ENCODE results near the gene PATE2. TPM values are rescaled to one million over a fixed set of nuclear protein-coding genes. Genes with fewer than 3 reads are reported as not detected.

The PATE2 gene
- not detected for polyA plus RNA-seq (2012; ENCODE audit: insufficient read depth, insufficient read length)

GRCh38 chr11:125778728-125779127, at the start of gene PATE2:
PATE2 (minus strand) TSS chr11:125778828; CDS start chr11:125778773, 55 bp downstream.
- no peak within 1 kb of the TSS for H3K4me3 ChIP-seq (ENCODE audit: low read length)
- DNase-seq (ENCODE audit: low read depth, low spot score): no peak

DNA sequence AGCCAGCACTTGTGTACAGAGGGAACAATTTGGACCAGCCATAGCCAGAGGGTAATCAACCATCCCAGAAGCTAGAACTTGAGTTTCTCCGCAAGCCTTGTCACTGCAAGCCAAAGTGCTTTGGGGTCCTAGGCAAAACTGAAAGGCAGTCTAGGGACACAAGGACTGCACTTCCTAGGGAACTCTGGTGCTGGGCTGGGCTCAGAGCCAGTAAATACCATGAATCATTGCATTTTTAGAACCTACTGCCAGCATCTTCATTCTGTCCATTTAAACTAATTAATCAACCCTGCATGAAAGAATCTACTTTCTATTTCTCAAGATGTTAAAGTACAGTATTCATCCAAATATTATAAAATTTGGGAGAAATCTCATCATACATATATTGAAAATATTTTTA, 29.3 kb upstream of the PATE2 start:
- H3K4me3 ChIP-seq (ENCODE audit: low read length): no peak overlapping the region
- no peak for DNase-seq (ENCODE audit: low read depth, low spot score)

DNA sequence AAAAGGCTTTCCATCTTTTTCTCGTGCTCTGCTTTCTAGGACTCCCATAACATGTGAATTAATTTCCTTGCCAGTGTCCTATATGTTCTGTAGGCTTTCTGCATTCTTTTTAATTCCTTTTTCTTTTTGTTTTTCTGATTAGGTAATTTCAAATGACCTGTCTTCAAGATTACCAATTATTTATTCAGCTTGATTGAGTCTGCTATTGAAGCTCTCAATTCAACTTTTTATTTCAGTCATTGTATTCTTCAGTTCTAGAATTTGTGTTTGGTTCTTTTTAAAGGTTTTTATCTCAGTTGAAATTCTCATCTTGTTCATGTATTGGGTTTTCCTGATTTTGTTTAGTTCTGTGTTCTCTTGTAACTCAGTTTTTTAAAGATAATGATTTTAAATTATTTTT, 23.8 kb upstream of the PATE2 start:
- no peak for DNase-seq (ENCODE audit: low read depth, low spot score)
- H3K4me3 ChIP-seq (ENCODE audit: low read length): no peak overlapping the region

GRCh38 chr11:125799808-125800207, 21.2 kb upstream of the PATE2 start:
- DNase-seq (ENCODE audit: low read depth, low spot score): no peak
- no peak overlapping the region for H3K4me3 ChIP-seq (ENCODE audit: low read length)

DNA sequence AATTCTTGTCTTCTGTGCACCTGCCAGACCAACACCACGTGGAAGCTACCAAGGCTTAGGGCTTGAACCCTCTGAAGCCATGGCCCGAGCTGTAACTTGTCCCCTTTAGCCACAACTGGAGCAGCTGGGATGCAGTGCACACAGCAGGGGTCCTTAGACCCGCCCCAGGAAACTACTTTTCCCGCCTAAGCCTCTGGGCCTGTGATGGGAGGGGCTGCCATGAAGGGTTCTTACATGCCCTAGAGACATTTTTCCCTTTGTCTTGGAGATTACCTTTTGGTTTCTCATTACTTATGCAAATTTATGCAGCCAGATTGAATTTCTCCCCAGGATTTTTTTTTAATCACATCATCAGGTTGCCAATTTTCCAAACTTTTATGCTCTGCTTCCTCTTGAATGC, 19.0 kb upstream of the PATE2 start:
- H3K4me3 ChIP-seq (ENCODE audit: low read length): no peak overlapping the region
- DNase-seq (ENCODE audit: low read depth, low spot score): no peak

GRCh38 chr11:125790825-125791224, 12.2 kb upstream of the PATE2 start:
- no peak overlapping the region for H3K4me3 ChIP-seq (ENCODE audit: low read length)
- DNase-seq (ENCODE audit: low read depth, low spot score): no peak

DNA sequence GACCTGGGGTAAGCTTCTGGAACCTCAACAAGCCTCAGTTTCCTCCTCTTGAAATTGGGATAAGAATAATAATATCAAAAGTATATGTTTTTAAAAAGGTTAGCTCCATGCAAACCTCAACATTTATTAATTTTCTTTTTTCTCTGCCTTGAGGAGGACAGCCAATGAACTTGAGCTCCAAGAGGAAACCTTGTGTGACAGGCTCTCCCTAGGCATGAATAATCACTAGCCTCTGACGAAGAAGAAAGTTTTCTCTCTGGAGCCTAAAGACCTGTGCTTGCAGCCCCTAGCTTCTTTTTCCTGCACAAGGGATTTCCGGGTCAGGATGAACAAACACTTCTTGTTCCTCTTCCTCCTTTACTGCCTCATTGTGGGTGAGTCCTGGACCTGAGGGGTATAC, 9.2 kb upstream of the PATE2 start, which contains the start of gene PATE3:
Gene PATE3, plus strand, starts transcription at position 301 of the 400 bp plus-strand sequence. Its CDS starts 25 bp downstream, at position 326.
- no peak within 1 kb of the TSS for H3K4me3 ChIP-seq (ENCODE audit: low read length)
- DNase-seq (ENCODE audit: low read depth, low spot score): no peak

DNA sequence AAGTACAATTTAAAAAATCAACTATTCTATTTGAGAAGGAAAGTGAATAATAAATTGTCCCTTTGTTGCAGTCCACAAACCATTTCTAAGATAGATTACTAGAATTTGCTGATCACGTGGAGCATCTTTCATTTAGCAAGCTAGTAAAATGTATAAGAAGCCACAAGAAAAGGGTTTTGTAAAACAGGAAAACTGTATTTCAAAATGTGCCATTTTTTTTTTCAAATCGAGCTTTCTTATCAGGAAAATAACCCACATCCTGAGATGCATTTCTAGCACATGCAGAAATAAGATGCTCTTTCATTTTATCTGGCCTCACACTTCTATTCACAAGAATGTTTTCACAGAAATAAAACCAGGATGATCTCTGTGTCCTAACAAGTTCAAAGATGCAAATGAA, 6.0 kb upstream of the PATE2 start:
- no peak overlapping the region for H3K4me3 ChIP-seq (ENCODE audit: low read length)
- peak; percentile 82 for DNase-seq (ENCODE audit: low read depth, low spot score)

DNA sequence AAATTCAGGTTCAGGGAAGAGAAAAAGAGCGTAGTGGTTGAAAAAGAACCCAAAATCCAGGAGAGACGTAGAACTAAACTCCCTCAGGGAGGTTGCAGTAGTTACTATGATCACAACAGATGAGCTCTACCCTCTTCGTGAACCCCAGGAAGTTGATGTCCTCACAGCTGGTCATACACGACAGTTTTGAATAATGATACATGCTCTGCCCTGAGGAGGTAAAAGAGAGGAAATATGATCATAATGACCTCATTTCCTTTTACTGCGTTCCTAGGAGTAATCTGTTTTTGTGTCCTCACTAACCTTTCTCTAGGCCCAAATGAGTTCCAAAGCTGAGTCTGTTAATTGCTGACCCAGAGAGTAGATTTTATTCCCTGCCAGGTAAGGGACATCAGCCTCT, 1.3 kb downstream of the PATE2 start:
- no peak for DNase-seq (ENCODE audit: low read depth, low spot score)

DNA sequence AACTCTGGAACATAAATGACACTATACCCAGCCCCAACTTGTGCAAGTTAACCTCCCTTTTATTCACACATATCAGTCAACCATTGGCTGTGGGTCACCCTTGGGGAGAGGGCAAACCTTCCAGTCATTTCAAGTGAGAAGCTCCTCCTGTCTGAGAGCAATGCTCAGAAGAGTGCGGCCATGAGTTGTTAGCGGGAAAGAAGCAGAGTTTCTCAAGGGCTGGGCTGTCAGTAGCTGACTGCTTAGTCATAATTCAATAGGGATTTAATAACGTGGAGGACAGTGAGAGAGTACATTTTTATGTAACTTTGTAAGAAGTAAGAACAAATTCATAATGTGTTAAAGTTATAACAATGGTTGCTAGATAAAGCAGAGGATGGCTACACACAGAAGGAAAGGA, 5.1 kb downstream of the PATE2 start:
- H3K4me3 ChIP-seq (ENCODE audit: low read length): no peak overlapping the region
- no peak for DNase-seq (ENCODE audit: low read depth, low spot score)

More for the DNA sequence above, 1.3 kb downstream of the PATE2 start:
- H3K4me3 ChIP-seq (ENCODE audit: low read length): no peak overlapping the region

DNA sequence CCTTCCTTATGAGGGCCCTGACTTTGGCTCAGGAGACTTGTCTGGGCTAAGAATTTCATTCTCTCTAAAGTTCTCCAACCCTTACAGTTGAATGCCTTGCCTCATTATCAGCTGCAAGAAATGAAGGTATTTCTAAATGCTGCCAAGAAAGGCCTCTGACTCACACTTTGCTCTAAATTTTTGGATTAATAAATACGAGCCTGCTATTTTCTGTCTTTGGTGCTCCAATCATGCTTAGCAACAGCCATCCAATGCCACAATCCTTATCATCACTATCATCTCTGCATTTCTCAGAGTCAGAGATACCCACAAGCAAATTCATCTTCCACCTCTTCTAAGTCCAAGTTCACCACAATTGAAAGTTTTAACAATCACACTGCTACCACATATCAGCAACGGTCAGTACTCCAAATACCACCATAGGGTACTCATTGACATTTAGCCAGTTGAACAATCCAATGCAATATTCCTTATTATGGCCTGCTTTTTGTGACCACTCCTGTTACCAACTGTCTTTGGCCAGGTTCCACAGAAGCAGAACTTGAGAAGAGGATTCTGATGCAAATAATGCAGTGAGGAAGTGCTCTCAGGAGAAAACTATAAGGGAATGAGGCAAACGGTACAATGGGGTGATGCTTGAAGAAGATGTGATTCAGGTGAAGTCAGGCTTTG, 5.7 kb downstream of the PATE2 start:
- no peak overlapping the region for H3K4me3 ChIP-seq (ENCODE audit: low read length)
- DNase-seq (ENCODE audit: low read depth, low spot score): no peak

DNA sequence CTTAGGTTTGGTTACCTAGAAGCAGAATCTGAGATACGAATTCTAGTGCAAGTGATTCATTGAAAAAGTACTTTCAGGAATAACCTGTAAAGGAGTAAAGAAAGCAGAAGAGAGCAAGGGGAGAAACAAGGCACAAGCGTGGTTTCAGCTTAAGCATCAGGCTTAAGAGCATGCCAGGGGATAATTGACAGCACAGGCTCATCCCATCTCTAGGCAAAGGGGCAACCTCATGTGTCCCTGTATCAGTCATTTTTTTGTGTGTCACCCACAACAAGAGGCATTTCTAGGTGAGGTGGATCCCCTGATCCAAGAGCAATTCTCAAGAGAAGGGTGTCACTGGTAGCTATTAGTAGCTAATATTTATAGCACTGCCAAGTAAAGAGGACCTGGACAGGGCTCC, 8.0 kb downstream of the PATE2 start:
- DNase-seq (ENCODE audit: low read depth, low spot score): no peak
- no peak overlapping the region for H3K4me3 ChIP-seq (ENCODE audit: low read length)

- H3K4me3 ChIP-seq (ENCODE audit: low read length): no peak overlapping the region
- no peak for DNase-seq (ENCODE audit: low read depth, low spot score)
Measured at GRCh38 chr11:125768336-125769046, 10.1 kb downstream of the PATE2 start.

DNA sequence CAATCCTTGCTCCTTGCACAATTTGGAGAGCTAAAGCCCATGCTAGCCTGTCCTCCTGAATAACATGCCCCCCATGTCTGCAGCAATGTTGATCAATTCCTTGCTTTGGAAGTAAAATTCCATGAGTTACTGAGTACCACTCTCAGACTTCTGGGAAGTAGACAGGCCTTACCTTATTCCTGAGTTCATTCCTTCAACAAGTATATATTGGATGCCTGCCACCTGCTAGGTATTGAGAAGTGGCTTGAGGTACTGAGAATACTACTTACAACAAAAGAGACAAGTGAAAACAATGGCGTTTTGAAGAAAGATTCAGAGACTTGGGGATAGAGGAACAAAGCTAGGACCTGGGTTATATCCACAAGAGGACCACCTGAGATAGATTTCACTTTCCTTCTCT, 12.4 kb downstream of the PATE2 start:
- no peak for DNase-seq (ENCODE audit: low read depth, low spot score)
- H3K4me3 ChIP-seq (ENCODE audit: low read length): no peak overlapping the region

DNA sequence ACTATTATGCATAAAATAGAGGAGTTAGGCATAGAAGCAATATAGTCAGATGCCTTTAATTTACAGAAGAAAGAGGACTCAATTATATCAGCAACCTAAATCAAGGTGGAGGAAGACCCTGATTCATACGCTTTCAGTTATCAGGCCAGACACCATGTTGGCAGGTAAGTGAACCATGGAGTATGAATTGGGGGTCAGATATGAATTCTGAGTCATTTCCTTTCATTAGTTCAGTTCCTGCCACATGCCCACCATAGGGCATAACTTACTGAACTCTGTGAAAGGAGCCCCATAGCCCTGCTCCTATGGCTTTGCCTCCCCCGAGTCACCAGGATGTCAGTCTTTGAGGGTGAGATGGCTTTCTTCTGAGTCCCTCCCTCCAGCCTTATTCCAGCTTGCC, 15.1 kb downstream of the PATE2 start:
- no peak overlapping the region for H3K4me3 ChIP-seq (ENCODE audit: low read length)
- no peak for DNase-seq (ENCODE audit: low read depth, low spot score)

DNA sequence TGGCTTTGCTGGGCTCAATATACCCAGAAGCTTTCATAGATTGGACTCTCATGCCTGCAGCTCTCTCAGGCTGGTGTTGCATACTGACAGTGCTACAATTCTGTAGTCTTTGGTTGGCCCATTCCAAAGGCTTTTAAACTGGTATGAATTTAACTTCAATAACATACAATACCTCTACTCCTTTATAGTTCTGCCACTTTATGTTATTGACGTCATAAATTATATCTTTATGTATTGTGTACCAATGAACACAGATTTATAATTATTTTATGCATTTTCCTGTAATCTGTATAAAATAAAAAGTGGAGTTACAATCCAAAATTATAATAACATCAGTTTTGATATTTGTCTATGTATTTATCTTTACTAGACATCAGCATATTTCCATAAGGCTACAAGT, 16.2 kb downstream of the PATE2 start:
- H3K4me3 ChIP-seq (ENCODE audit: low read length): no peak overlapping the region
- no peak for DNase-seq (ENCODE audit: low read depth, low spot score)

DNA sequence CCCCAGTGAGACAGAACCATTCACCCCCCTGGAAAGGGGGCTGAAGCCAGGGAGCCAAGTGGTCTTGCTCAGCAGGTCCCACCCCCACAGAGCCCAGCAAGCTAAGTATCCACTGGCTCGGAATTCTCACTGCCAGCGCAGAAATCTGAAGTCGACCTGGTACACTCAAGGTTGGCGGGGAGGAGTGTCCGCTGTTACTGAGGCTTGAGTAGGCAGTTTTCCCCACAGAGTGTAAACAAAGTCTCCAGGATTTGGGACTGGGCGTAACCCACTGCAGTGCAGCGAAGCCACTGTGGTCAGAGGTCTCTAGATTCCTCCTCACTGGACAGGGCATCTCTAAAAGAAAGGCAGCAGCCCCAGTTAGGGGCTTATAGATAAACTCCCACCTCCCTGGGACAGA, 22.6 kb downstream of the PATE2 start:
- DNase-seq (ENCODE audit: low read depth, low spot score): no peak
- no peak overlapping the region for H3K4me3 ChIP-seq (ENCODE audit: low read length)

DNA sequence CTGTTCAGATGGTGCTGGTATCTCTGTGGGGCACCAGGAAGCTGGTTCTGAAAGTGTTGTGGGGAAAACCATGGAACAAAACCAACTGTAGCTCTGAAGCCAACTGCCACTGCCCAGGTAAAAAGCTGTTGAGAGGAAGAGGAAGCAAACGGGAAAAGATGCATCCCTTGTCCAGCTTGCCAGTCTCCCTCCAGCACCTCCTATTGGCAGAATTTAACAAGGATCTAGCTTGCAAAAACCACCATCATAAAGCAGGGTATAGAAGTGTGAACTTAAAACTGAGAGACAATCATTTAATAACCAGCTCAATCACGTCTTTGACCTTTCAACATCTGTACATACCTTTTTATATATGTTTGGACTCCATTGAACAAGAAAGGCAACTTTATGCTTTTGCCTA, 28.0 kb downstream of the PATE2 start:
- DNase-seq (ENCODE audit: low read depth, low spot score): no peak
- no peak overlapping the region for H3K4me3 ChIP-seq (ENCODE audit: low read length)

- DNase-seq (ENCODE audit: low read depth, low spot score): no peak
- no peak within 1 kb of the TSS for H3K4me3 ChIP-seq (ENCODE audit: low read length)
Measured at GRCh38 chr11:125745979-125746378, 32.6 kb downstream of the PATE2 start, which contains the start of gene PATE1. PATE1 (plus strand) TSS chr11:125746279; CDS start chr11:125746305, 26 bp downstream.

GRCh38 chr11:125743681-125744080, 34.9 kb downstream of the PATE2 start:
- no peak for DNase-seq (ENCODE audit: low read depth, low spot score)
- H3K4me3 ChIP-seq (ENCODE audit: low read length): no peak overlapping the region

- no peak for DNase-seq (ENCODE audit: low read depth, low spot score)
Measured at GRCh38 chr11:125740617-125741016, 38.0 kb downstream of the PATE2 start.

More at GRCh38 chr11:125740617-125741016, 38.0 kb downstream of the PATE2 start:
- no peak overlapping the region for H3K4me3 ChIP-seq (ENCODE audit: low read length)
